GM23248 (cell line): Measurements from ENCODE around the gene GRIN1.

Experiments
- EZH2 ChIP-seq: fragments of 200-600 bp; sonication (generic); IDR thresholded peaks from 2 replicates; pipeline ENCODE4 v1.6.1; 2018; ENCODE audit warnings: antibody characterized with exemption, mild to moderate bottlenecking; ENCODE audit not compliant: insufficient read depth, poor library complexity, severe bottlenecking
- EZH2phosphoT487 ChIP-seq: fragments of 200-600 bp; sonication (generic); IDR thresholded peaks from 2 replicates; pipeline ENCODE4 v1.6.1; 2018; ENCODE audit warnings: antibody characterized with exemption, moderate library complexity, mild to moderate bottlenecking, low read depth; ENCODE audit not compliant: insufficient read depth

DNA sequence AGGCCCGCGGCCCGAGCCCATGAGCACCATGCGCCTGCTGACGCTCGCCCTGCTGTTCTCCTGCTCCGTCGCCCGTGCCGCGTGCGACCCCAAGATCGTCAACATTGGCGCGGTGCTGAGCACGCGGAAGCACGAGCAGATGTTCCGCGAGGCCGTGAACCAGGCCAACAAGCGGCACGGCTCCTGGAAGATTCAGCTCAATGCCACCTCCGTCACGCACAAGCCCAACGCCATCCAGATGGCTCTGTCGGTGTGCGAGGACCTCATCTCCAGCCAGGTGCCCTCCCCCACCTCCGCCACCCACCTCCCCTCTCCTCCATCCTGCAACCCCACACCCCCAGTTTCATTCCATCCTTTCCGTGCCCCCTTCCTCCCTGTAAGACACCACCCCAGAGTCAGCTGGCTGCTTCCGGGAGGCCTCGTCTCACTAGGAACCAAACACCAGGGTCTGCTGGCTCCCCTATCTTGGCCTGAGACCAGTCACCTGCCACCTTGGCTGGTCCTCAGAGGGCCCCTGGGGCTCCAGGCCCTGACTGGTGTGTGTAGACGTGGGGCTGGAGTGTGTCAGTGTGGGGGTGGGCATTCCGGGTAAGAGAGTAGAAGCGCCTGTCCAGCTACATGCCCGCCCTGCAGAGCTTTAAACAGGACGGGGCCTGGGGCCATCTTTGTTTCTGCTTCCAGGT lies 655 bp downstream of the GRIN1 start:
- TF ChIP-seq EZH2phosphoT487 (no peak), EZH2 (no peak)
